Esophagus squamous epithelium (tissue), 4 donors: ENCODE data around the gene TGIF2.

Experiments
- POLR2A ChIP-seq, 4 donors: fragments of 450-650 bp; IDR thresholded peaks; one replicate each; pipeline ENCODE4 v1.6.1; 2017; ENCODE audit warnings: antibody characterized with exemption in 4 of 4, mild to moderate bottlenecking in 4 of 4, moderate library complexity in 3 of 4
- TF ChIP-seq, protein P1 (sequence below), 6 experiments: fragments of 450-650 bp in 4 of 6; fragments of 200-600 bp in 2 of 6; sonication (generic) in 2 of 6; IDR thresholded peaks; one replicate each; pipeline ENCODE4 v1.5.1; 2016 to 2019; ENCODE audit warnings: antibody characterized with exemption in 6 of 6, mild to moderate bottlenecking in 4 of 6, moderate library complexity in 4 of 6

- TF ChIP-seq, protein P1, sequence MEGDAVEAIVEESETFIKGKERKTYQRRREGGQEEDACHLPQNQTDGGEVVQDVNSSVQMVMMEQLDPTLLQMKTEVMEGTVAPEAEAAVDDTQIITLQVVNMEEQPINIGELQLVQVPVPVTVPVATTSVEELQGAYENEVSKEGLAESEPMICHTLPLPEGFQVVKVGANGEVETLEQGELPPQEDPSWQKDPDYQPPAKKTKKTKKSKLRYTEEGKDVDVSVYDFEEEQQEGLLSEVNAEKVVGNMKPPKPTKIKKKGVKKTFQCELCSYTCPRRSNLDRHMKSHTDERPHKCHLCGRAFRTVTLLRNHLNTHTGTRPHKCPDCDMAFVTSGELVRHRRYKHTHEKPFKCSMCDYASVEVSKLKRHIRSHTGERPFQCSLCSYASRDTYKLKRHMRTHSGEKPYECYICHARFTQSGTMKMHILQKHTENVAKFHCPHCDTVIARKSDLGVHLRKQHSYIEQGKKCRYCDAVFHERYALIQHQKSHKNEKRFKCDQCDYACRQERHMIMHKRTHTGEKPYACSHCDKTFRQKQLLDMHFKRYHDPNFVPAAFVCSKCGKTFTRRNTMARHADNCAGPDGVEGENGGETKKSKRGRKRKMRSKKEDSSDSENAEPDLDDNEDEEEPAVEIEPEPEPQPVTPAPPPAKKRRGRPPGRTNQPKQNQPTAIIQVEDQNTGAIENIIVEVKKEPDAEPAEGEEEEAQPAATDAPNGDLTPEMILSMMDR (IDR thresholded peaks at IDR 0.05) = peak in 4 of 6 experiments; percentile 36 to 46 (median 44)
- no peak for TF ChIP-seq POLR2A (IDR thresholded peaks at IDR 0.05)
Observed at GRCh38 chr20:36541768-36542488, 31.5 kb upstream of the TGIF2 start.
